Measurements from ENCODE around the gene MASTL.

GRCh38 chr10:27153329-27153728, 1.8 kb upstream of the MASTL start:
- no peak for TF ChIP-seq POLR2AphosphoS5 (IDR thresholded peaks at IDR 0.05; ENCODE audit: low read depth, low read length)
- TF ChIP-seq CTCF (IDR thresholded peaks at IDR 0.05), result no peak
- no peak for TF ChIP-seq TCF7L2 (IDR thresholded peaks at IDR 0.05; ENCODE audit: low read depth, low read length)
